NT2/D1 (cell line): ENCODE results near the gene ITGA2B.

Source experiments
- YY1 ChIP-seq: IDR thresholded peaks from 2 replicates; pipeline ENCODE4 v1.6.1; 2011; ENCODE audit not compliant: insufficient read length, insufficient read depth
- ZNF274 ChIP-seq: IDR thresholded peaks from 2 replicates; pipeline ENCODE4 v1.6.1; 2011; ENCODE audit warnings: mild to moderate bottlenecking, low read depth, low read length

GRCh38 chr17:44359006-44359405 is 30.4 kb downstream of the ITGA2B start:
- no peak for TF ChIP-seq YY1
- no peak for TF ChIP-seq ZNF274
